DOHH2 (cell line): ENCODE results near the gene RAD51B.

Experiments used
- H3F3A ChIP-seq: fragments of 200-600 bp; sonication (generic), shearing (Covaris generic); 2 replicates; pipeline ENCODE4 v1.6.0; 2016; ENCODE audit warnings: antibody characterized with exemption, mild to moderate bottlenecking; ENCODE audit not compliant: control insufficient read depth, insufficient read depth
- H3K27ac ChIP-seq: fragments of 200-600 bp; sonication (generic); 2 replicates; pipeline ENCODE4 v1.5.1; 2014; ENCODE audit warnings: low read depth, mild to moderate bottlenecking, low read length, moderate library complexity
- H3K27me3 ChIP-seq: fragments of 200-600 bp; sonication (generic); 2 replicates; pipeline ENCODE4 v1.6.1; 2014; ENCODE audit warnings: mild to moderate bottlenecking, low read length, mixed read lengths; ENCODE audit not compliant: control insufficient read depth
- H3K36me3 ChIP-seq: fragments of 200-600 bp; sonication (generic); 2 replicates; pipeline ENCODE4 v1.6.1; 2014; ENCODE audit warnings: mild to moderate bottlenecking, low read length, moderate library complexity, mixed read lengths; ENCODE audit not compliant: control insufficient read depth
- H3K4me1 ChIP-seq: fragments of 200-600 bp; sonication (generic); 2 replicates; pipeline ENCODE4 v1.6.1; 2014; ENCODE audit warnings: mild to moderate bottlenecking, low read length, mixed read lengths; ENCODE audit not compliant: control insufficient read depth
- H3K4me2 ChIP-seq: fragments of 200-600 bp; sonication (generic); 2 replicates; pipeline ENCODE4 v1.6.0; 2014; ENCODE audit warnings: mild to moderate bottlenecking, low read length, moderate library complexity
- H3K4me3 ChIP-seq: fragments of 200-600 bp; sonication (generic); 2 replicates; pipeline ENCODE4 v1.5.1; 2014; ENCODE audit warnings: mild to moderate bottlenecking, low read length, mixed read lengths
- H3K79me2 ChIP-seq: fragments of 200-600 bp; sonication (generic); 2 replicates; pipeline ENCODE4 v1.6.1; 2014; ENCODE audit warnings: mild to moderate bottlenecking, low read length, mixed read lengths; ENCODE audit not compliant: control insufficient read depth
- H3K9me2 ChIP-seq: fragments of 200-600 bp; sonication (generic); replicated peaks from 2 replicates; pipeline ENCODE4 v1.6.1; 2014; ENCODE audit warnings: mild to moderate bottlenecking, low read length, mixed read lengths; ENCODE audit not compliant: control insufficient read depth
- H3K9me3 ChIP-seq: fragments of 200-600 bp; sonication (generic); 2 replicates; pipeline ENCODE4 v1.6.1; 2014; ENCODE audit warnings: antibody characterized with exemption, low read length, mixed read lengths; ENCODE audit not compliant: control insufficient read depth, insufficient read depth
- H4K20me1 ChIP-seq: fragments of 200-600 bp; sonication (generic); 2 replicates; pipeline ENCODE4 v1.6.0; 2014; ENCODE audit warnings: low read depth, mild to moderate bottlenecking, antibody characterized with exemption, low read length, moderate library complexity; ENCODE audit not compliant: control insufficient read depth, insufficient read depth
- EZH2phosphoT487 ChIP-seq: fragments of 200-600 bp; sonication (generic); IDR thresholded peaks from 2 replicates; pipeline ENCODE4 v1.6.1; 2017; ENCODE audit warnings: borderline replicate concordance, mild to moderate bottlenecking, antibody characterized with exemption, low read length, moderate library complexity, mixed read lengths
- TF ChIP-seq, protein P1 (sequence below): fragments of 200-600 bp; sonication (generic); IDR thresholded peaks from one replicate; pipeline ENCODE4 v1.5.1; 2014; ENCODE audit warnings: antibody characterized with exemption, mild to moderate bottlenecking, low read depth, low read length; ENCODE audit not compliant: poor library complexity, severe bottlenecking

RAD51B gene

DNA sequence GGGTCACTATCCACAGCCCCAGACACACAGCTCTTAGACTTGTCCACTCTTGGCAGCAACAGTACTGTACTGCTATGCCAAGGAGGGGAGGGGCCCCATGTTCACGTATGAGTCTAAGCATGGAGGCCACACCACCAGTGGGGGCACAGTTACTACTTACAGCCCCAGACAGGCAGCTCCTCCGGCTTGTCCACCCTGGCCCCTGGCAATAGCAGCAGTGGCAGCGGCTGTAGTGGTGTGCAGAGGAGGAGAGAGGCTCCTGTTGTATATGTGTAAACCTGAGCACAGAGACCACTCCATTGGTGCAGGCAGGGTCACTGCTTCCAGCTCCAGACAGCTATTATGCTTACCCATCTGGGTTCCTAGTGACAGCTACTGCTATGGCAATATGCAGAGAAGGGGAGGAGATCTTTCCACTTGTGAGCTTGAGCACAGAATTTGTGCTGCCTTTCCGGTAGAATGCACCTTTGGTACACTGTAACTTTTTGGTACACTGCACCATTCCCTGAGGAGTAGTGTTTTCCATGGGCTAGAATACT, 113.2 kb downstream of the RAD51B start:
- H3K4me2 ChIP-seq: no peak overlapping the region
- TF ChIP-seq, protein P1, sequence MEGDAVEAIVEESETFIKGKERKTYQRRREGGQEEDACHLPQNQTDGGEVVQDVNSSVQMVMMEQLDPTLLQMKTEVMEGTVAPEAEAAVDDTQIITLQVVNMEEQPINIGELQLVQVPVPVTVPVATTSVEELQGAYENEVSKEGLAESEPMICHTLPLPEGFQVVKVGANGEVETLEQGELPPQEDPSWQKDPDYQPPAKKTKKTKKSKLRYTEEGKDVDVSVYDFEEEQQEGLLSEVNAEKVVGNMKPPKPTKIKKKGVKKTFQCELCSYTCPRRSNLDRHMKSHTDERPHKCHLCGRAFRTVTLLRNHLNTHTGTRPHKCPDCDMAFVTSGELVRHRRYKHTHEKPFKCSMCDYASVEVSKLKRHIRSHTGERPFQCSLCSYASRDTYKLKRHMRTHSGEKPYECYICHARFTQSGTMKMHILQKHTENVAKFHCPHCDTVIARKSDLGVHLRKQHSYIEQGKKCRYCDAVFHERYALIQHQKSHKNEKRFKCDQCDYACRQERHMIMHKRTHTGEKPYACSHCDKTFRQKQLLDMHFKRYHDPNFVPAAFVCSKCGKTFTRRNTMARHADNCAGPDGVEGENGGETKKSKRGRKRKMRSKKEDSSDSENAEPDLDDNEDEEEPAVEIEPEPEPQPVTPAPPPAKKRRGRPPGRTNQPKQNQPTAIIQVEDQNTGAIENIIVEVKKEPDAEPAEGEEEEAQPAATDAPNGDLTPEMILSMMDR: no peak
- no peak for TF ChIP-seq EZH2phosphoT487
- no peak overlapping the region for H3K4me3 ChIP-seq
- H3K9me3 ChIP-seq: no peaks in the 10 kb centered on the region; the same call in 1 of the 2 replicates
- peaks cover 8% of the 10 kb centered on the region for H3K79me2 ChIP-seq
- no peaks in the 10 kb centered on the region for H3F3A ChIP-seq
- no peaks in the 10 kb centered on the region for H4K20me1 ChIP-seq
- no peak overlapping the region for H3K27ac ChIP-seq
- no peaks in the 10 kb centered on the region for H3K27me3 ChIP-seq
- no peaks in the 10 kb centered on the region for H3K36me3 ChIP-seq
- no peaks in the 10 kb centered on the region for H3K9me2 ChIP-seq
- peaks cover 6% of the 10 kb centered on the region; the same call in 1 of the 2 replicates for H3K4me1 ChIP-seq

DNA sequence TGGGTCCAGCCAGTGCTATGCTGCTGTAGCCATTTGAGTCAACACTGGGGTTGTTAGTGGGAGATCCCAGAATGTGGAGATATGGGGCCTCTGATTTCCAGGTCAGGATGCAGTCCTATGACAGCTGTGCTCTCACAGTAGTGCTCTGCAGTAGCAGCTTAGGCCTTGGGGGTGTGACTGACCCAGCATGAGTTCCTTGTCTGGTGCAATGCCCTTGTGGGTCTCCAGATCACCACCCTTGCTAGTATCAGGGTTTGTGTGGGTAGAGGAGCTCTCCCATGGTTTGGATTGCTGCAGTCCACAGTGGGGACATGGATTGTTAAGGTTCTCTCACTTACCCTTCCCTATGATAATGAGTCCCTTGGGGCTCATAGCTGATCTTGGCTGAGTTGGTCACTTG, 113.7 kb downstream of the RAD51B start:
- H3K9me3 ChIP-seq: no peaks in the 10 kb centered on the region; the same call in 1 of the 2 replicates
- TF ChIP-seq, protein P1: no peak
- no peak for TF ChIP-seq EZH2phosphoT487
- H3K27ac ChIP-seq: no peak overlapping the region
- H3K36me3 ChIP-seq: no peaks in the 10 kb centered on the region
- peaks cover 6% of the 10 kb centered on the region; the same call in 1 of the 2 replicates for H3K4me1 ChIP-seq
- no peak overlapping the region for H3K4me3 ChIP-seq
- peaks cover 8% of the 10 kb centered on the region for H3K79me2 ChIP-seq
- no peaks in the 10 kb centered on the region for H3F3A ChIP-seq
- no peak overlapping the region for H3K4me2 ChIP-seq
- H3K9me2 ChIP-seq: no peaks in the 10 kb centered on the region
- H3K27me3 ChIP-seq: no peaks in the 10 kb centered on the region
- no peaks in the 10 kb centered on the region for H4K20me1 ChIP-seq

DNA sequence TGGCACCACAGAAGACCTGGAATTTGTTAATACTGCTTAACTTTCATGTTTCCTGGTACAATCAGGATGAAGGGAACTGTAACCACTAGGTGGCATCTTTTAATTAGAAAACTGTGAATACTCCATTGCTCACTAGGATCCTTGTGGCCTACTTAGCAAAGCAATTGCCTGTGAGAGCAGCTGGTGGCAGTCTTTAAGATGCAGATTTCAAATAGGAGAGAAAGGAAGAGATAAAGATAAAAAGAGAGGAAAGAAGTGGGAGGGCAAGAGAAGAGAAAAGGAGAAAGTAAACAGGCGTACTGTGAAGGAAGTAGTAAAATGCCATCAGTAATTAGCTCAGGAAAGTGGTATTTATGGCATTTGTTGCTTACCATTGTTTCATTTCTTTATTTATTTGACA, 114.5 kb downstream of the RAD51B start:
- Histone ChIP-seq H3F3A (no peaks in the 10 kb centered on the region), H3K36me3 (no peaks in the 10 kb centered on the region), H3K4me3 (no peak overlapping the region), H4K20me1 (peaks cover 3% of the 10 kb centered on the region; the same call in 1 of the 2 replicates), H3K4me1 (peaks cover 9% of the 10 kb centered on the region), H3K4me2 (no peak overlapping the region), H3K79me2 (peaks cover 8% of the 10 kb centered on the region), H3K9me2 (no peaks in the 10 kb centered on the region), H3K27ac (no peak overlapping the region), H3K9me3 (no peaks in the 10 kb centered on the region; the same call in 1 of the 2 replicates), H3K27me3 (no peaks in the 10 kb centered on the region)
- no peak for TF ChIP-seq EZH2phosphoT487
- TF ChIP-seq, protein P1: peak; percentile 82
